Neural cell (in vitro differentiated cells): ENCODE results near the gene UBASH3A. TPM values are rescaled to one million over a fixed set of nuclear protein-coding genes. Genes with fewer than 3 reads are reported as not detected.

Experiments used
- H2AFZ ChIP-seq: fragments of 200-600, 300-800 bp; sonication (generic), shearing (Covaris generic); 2 replicates; pipeline ENCODE4 v1.6.0; 2014; ENCODE audit warnings: low read depth, mild to moderate bottlenecking, antibody characterized with exemption, low read length, moderate library complexity
- H3F3A ChIP-seq: fragments of 200-600 bp; shearing (Covaris generic); 2 replicates; pipeline ENCODE4 v1.6.1; 2016; ENCODE audit warnings: mild to moderate bottlenecking, moderate library complexity, mixed read lengths, antibody characterized with exemption, low read length; ENCODE audit not compliant: insufficient read depth, poor library complexity, severe bottlenecking
- H3K27ac ChIP-seq: fragments of 200-600, 300-800 bp; sonication (generic), shearing (Covaris generic); 2 replicates; pipeline ENCODE4 v1.5.1; 2014; ENCODE audit warnings: mild to moderate bottlenecking, low read length, moderate library complexity
- H3K27me3 ChIP-seq: fragments of 300-800, 200-600 bp; sonication (generic), shearing (Covaris generic); 2 replicates; pipeline ENCODE4 v1.6.0; 2014; ENCODE audit warnings: mild to moderate bottlenecking, low read depth, low read length, moderate library complexity; ENCODE audit not compliant: insufficient read depth
- H3K36me3 ChIP-seq: fragments of 300-800, 200-600 bp; sonication (generic), shearing (Covaris generic); 2 replicates; pipeline ENCODE4 v1.5.1; 2014; ENCODE audit warnings: mild to moderate bottlenecking, antibody characterized with exemption, low read length, moderate library complexity; ENCODE audit not compliant: insufficient read depth
- H3K4me2 ChIP-seq: fragments of 300-800, 200-600 bp; sonication (generic), shearing (Covaris generic); 2 replicates; pipeline ENCODE4 v1.6.0; 2014; ENCODE audit warnings: mild to moderate bottlenecking, low read length
- H3K4me3 ChIP-seq: fragments of 300-800, 200-600 bp; sonication (generic), shearing (Covaris generic); 2 replicates; pipeline ENCODE4 v1.5.1; 2014; ENCODE audit warnings: mild to moderate bottlenecking, low read length, moderate library complexity
- H3K79me2 ChIP-seq: fragments of 200-600 bp; shearing (Covaris generic); replicated peaks from 2 replicates; pipeline ENCODE4 v1.6.0; 2014; ENCODE audit warnings: mild to moderate bottlenecking, low read length, moderate library complexity; ENCODE audit not compliant: insufficient read depth
- H3K9ac ChIP-seq: fragments of 300-800, 200-600 bp; sonication (generic), shearing (Covaris generic); 2 replicates; pipeline ENCODE4 v1.6.1; 2016; ENCODE audit warnings: mild to moderate bottlenecking, low read length, mixed read lengths
- H3K9me2 ChIP-seq: fragments of 200-600 bp; shearing (Covaris generic); 2 replicates; pipeline ENCODE4 v1.6.1; 2016; ENCODE audit warnings: mild to moderate bottlenecking, low read length, mixed read lengths; ENCODE audit not compliant: insufficient read depth
- H3K9me3 ChIP-seq: fragments of 200-600, 300-800 bp; sonication (generic), shearing (Covaris generic); 2 replicates; pipeline ENCODE4 v1.6.1; 2016; ENCODE audit warnings: mild to moderate bottlenecking, mixed run types, low read length, moderate library complexity, mixed read lengths
- H4K20me1 ChIP-seq: fragments of 200-600 bp; shearing (Covaris generic); 2 replicates; pipeline ENCODE4 v1.6.1; 2016; ENCODE audit warnings: mild to moderate bottlenecking, mixed run types; ENCODE audit not compliant: insufficient read depth
- CTCF ChIP-seq: fragments of 450-650 bp; IDR thresholded peaks from 2 replicates; pipeline ENCODE4 v1.5.1; 2014; ENCODE audit warnings: antibody characterized with exemption, mild to moderate bottlenecking, moderate library complexity; ENCODE audit not compliant: poor library complexity, severe bottlenecking
- EP300 ChIP-seq: fragments of 450-650 bp; conservative IDR thresholded peaks from 2 replicates; pipeline ENCODE4 v1.6.1; 2014; ENCODE audit warnings: antibody characterized with exemption, mild to moderate bottlenecking, moderate library complexity; ENCODE audit not compliant: poor library complexity, severe bottlenecking
- EZH2 ChIP-seq: fragments of 200-600, 300-800 bp; shearing (Covaris generic), sonication (generic); IDR thresholded peaks from 2 replicates; pipeline ENCODE4 v1.6.1; 2014; ENCODE audit warnings: antibody characterized with exemption, low read length, borderline replicate concordance, mild to moderate bottlenecking; ENCODE audit not compliant: insufficient read depth, poor library complexity, severe bottlenecking
- MXI1 ChIP-seq: fragments of 450-650 bp; conservative IDR thresholded peaks from 2 replicates; pipeline ENCODE4 v1.6.1; 2014; ENCODE audit warnings: antibody characterized with exemption, mild to moderate bottlenecking; ENCODE audit not compliant: poor library complexity, severe bottlenecking
- POLR2AphosphoS5 ChIP-seq: IDR thresholded peaks from 2 replicates; pipeline ENCODE4 v1.6.1; 2012
- RAD21 ChIP-seq: fragments of 450-650 bp; conservative IDR thresholded peaks from 2 replicates; pipeline ENCODE4 v1.6.1; 2014; ENCODE audit warnings: antibody characterized with exemption, mild to moderate bottlenecking, moderate library complexity
- REST ChIP-seq: IDR thresholded peaks from 2 replicates; pipeline ENCODE4 v1.6.1; 2012; ENCODE audit warnings: borderline replicate concordance
- SMC3 ChIP-seq: fragments of 450-650 bp; conservative IDR thresholded peaks from 2 replicates; pipeline ENCODE4 v1.6.1; 2014; ENCODE audit warnings: antibody characterized with exemption, mild to moderate bottlenecking, moderate library complexity; ENCODE audit not compliant: poor library complexity
- TAF1 ChIP-seq: IDR thresholded peaks from 2 replicates; pipeline ENCODE4 v1.6.1; 2012; ENCODE audit warnings: low read depth
- polyA plus RNA-seq: library from polyadenylated mRNA; depleted of rRNA; stranded (reverse); fragments of >200 nt; gene quantifications from 2 replicates; pipeline ENCODE4 v1.2.3, GENCODE V29; 2014

UBASH3A gene
- polyA plus RNA-seq, 1 donor from 2014 or later, result not detected

GRCh38 chr21:42396799-42397745, 6.6 kb upstream of the UBASH3A start:
- no peaks in the 10 kb centered on the region for H3K79me2 ChIP-seq
- H3K9me2 ChIP-seq, result no peaks in the 10 kb centered on the region
- no peak overlapping the region for H3K9ac ChIP-seq
- H2AFZ ChIP-seq, result no peak overlapping the region
- H3K4me3 ChIP-seq, result no peak overlapping the region
- H3K27me3 ChIP-seq, result no peaks in the 10 kb centered on the region
- H3K9me3 ChIP-seq, result no peaks in the 10 kb centered on the region
- H4K20me1 ChIP-seq, result no peaks in the 10 kb centered on the region
- no peak overlapping the region for H3K27ac ChIP-seq
- TF ChIP-seq MXI1, result no peak
- TF ChIP-seq CTCF, result no peak
- no peak for TF ChIP-seq TAF1
- TF ChIP-seq SMC3, result no peak
- no peak for TF ChIP-seq RAD21
- no peak for TF ChIP-seq POLR2AphosphoS5
- TF ChIP-seq EP300, result no peak
- no peak for TF ChIP-seq REST
- no peak for TF ChIP-seq EZH2
- no peak overlapping the region for H3K4me2 ChIP-seq
- H3K36me3 ChIP-seq, result no peaks in the 10 kb centered on the region
- no peaks in the 10 kb centered on the region for H3F3A ChIP-seq

- no peaks in the 10 kb centered on the region for H3K27me3 ChIP-seq
- no peaks in the 10 kb centered on the region for H3K79me2 ChIP-seq
- H3K9ac ChIP-seq, result no peak overlapping the region
- no peaks in the 10 kb centered on the region for H3K9me2 ChIP-seq
- no peak for TF ChIP-seq MXI1
- TF ChIP-seq TAF1, result no peak
- no peak overlapping the region for H2AFZ ChIP-seq
- H3F3A ChIP-seq, result no peaks in the 10 kb centered on the region
- no peak overlapping the region for H3K27ac ChIP-seq
- H4K20me1 ChIP-seq, result no peaks in the 10 kb centered on the region
- no peaks in the 10 kb centered on the region for H3K36me3 ChIP-seq
- no peaks in the 10 kb centered on the region for H3K9me3 ChIP-seq
- no peak overlapping the region for H3K4me3 ChIP-seq
- no peak overlapping the region for H3K4me2 ChIP-seq
Observed at GRCh38 chr21:42397746-42398394, 5.8 kb upstream of the UBASH3A start.
